H1 (cell line): ENCODE data around the gene RGS6. TPM values are rescaled to one million over a fixed set of nuclear protein-coding genes. Genes with fewer than 3 reads are reported as not detected.

Experiments
- CTCF ChIA-PET: fragments of 300-600 bp; sonication (Branson Sonifier 250); formaldehyde crosslinking; loops from one replicate; lab custom pipeline; 2021; ENCODE audit not compliant: partially characterized antibody; lab: Charles Lee
- POLR2A ChIA-PET: fragments of 300-600 bp; sonication (Branson Sonifier 250); formaldehyde crosslinking; loops from one replicate; lab custom pipeline; 2021; ENCODE audit warnings: inconsistent platforms; ENCODE audit not compliant: partially characterized antibody; lab: Charles Lee
- DNase-seq, 2 experiments: peaks; one replicate each; pipeline versions ENCODE4 v3.0.0 to v3.0.0-alpha.2; 2010 to 2022; ENCODE audit warnings: low spot score in 2 of 2, low read depth in 1 of 2, mixed read lengths in 1 of 2
- FAIRE-seq: peaks from 2 replicates; lab custom pipeline; 2011; peaks lifted over from hg19 to GRCh38; lab: Jason Lieb, UNC
- H2AFZ ChIP-seq: 2 replicates; pipeline ENCODE4 v1.8.1; 2012; ENCODE audit warnings: low read length, inconsistent platforms
- H2AK5ac ChIP-seq: 2 replicates; pipeline ENCODE4 v1.6.1; 2013; ENCODE audit warnings: low read depth, low read length
- H2BK120ac ChIP-seq: replicated peaks from 2 replicates; pipeline ENCODE3; 2013; ENCODE audit warnings: low read depth, low read length, inconsistent platforms
- H2BK12ac ChIP-seq: 2 replicates; pipeline ENCODE4 v1.6.1; 2013; ENCODE audit warnings: low read depth, low read length
- H2BK15ac ChIP-seq: 2 replicates; pipeline ENCODE4 v1.6.1; 2013; ENCODE audit warnings: low read length
- H2BK20ac ChIP-seq: 2 replicates; pipeline ENCODE4 v1.6.1; 2013; ENCODE audit warnings: low read length
- H2BK5ac ChIP-seq: 2 replicates; pipeline ENCODE4 v1.6.1; 2013; ENCODE audit warnings: low read depth, low read length
- H3K14ac ChIP-seq: 2 replicates; pipeline ENCODE4 v1.6.1; 2013; ENCODE audit warnings: inconsistent platforms; ENCODE audit not compliant: insufficient read length
- H3K18ac ChIP-seq: 2 replicates; pipeline ENCODE4 v1.6.1; 2013; ENCODE audit warnings: low read length; ENCODE audit errors: extremely low read depth
- H3K23ac ChIP-seq: 2 replicates; pipeline ENCODE4 v1.6.1; 2013; ENCODE audit warnings: inconsistent platforms; ENCODE audit not compliant: insufficient read length
- H3K23me2 ChIP-seq: 2 replicates; pipeline ENCODE4 v1.6.1; 2013; ENCODE audit warnings: low read depth, low read length
- H3K27ac ChIP-seq: 2 replicates; pipeline ENCODE4 v1.6.1; 2011; ENCODE audit warnings: low read depth, low read length, inconsistent platforms
- H3K27me3 ChIP-seq, 4 experiments: replicated peaks in 1 of 4; 1 replicate in 1 of 4; 2 replicates in 3 of 4; pipeline versions ENCODE4 v1.6.1 to v1.8.1; 2011 to 2013; ENCODE audit warnings: low read length in 3 of 4, mild to moderate bottlenecking in 3 of 4, inconsistent platforms in 2 of 4, mixed read lengths in 2 of 4, moderate library complexity in 1 of 4; ENCODE audit not compliant: control insufficient read depth in 3 of 4, insufficient read depth in 3 of 4; ENCODE audit errors: extremely low read depth in 1 of 4
- H3K36me3 ChIP-seq, 4 experiments: 2 replicates each; pipeline versions ENCODE4 v1.6.1 to v1.8.1; 2011 to 2013; ENCODE audit warnings: mild to moderate bottlenecking in 4 of 4, low read length in 3 of 4, moderate library complexity in 2 of 4, control low read depth in 1 of 4, inconsistent platforms in 1 of 4; ENCODE audit not compliant: insufficient read depth in 4 of 4, control insufficient read depth in 2 of 4
- H3K4ac ChIP-seq: replicated peaks from 2 replicates; pipeline ENCODE3; 2013; ENCODE audit warnings: low read length, low read depth, mixed read lengths, inconsistent platforms; ENCODE audit not compliant: insufficient read length
- H3K4me1 ChIP-seq, 4 experiments: replicated peaks in 1 of 4; 1 replicate in 1 of 4; 2 replicates in 3 of 4; pipeline versions ENCODE4 v1.6.1 to v1.8.1; 2011 to 2013; ENCODE audit warnings: low read length in 3 of 4, inconsistent platforms in 2 of 4, mixed read lengths in 1 of 4; ENCODE audit not compliant: insufficient read depth in 4 of 4, control insufficient read depth in 3 of 4
- H3K4me2 ChIP-seq, 2 experiments: 2 replicates each; pipeline versions ENCODE4 v1.6.1 to v1.8.1; 2011 to 2013; ENCODE audit warnings: low read depth in 2 of 2, low read length in 2 of 2, control low read depth in 1 of 2, inconsistent platforms in 1 of 2, mild to moderate bottlenecking in 1 of 2; ENCODE audit not compliant: insufficient read depth in 1 of 2
- H3K4me3 ChIP-seq, 4 experiments: fragments of 200-600, 300-600 bp in 1 of 4; sonication (generic), shearing (Covaris generic), sonication (Bioruptor Twin) in 1 of 4; 2 replicates each; pipeline versions ENCODE4 v1.5.1 to v1.8.1; 2011 to 2016; ENCODE audit warnings: low read length in 4 of 4, low read depth in 3 of 4, control low read depth in 2 of 4, inconsistent platforms in 2 of 4, mild to moderate bottlenecking in 2 of 4, mixed read lengths in 1 of 4, moderate library complexity in 1 of 4; ENCODE audit not compliant: insufficient read depth in 2 of 4; ENCODE audit errors: extremely low read depth in 1 of 4
- H3K56ac ChIP-seq: replicated peaks from 2 replicates; pipeline ENCODE3; 2013; ENCODE audit warnings: low read depth, mild to moderate bottlenecking, mixed read lengths, low read length, inconsistent platforms; ENCODE audit not compliant: insufficient read length
- H3K79me1 ChIP-seq: 2 replicates; pipeline ENCODE4 v1.6.1; 2013; ENCODE audit warnings: low read depth, low read length, control low read depth
- H3K79me2 ChIP-seq, 2 experiments: 2 replicates each; pipeline versions ENCODE4 v1.6.1 to v1.8.1; 2012 to 2013; ENCODE audit warnings: low read length in 2 of 2, mild to moderate bottlenecking in 2 of 2, inconsistent platforms in 1 of 2; ENCODE audit not compliant: insufficient read depth in 2 of 2, control insufficient read depth in 1 of 2
- H3K9ac ChIP-seq, 4 experiments: replicated peaks in 1 of 4; 1 replicate in 1 of 4; 2 replicates in 3 of 4; pipeline versions ENCODE4 v1.6.1 to v1.8.1; 2011 to 2013; ENCODE audit warnings: low read depth in 3 of 4, low read length in 3 of 4, control low read depth in 2 of 4, mild to moderate bottlenecking in 2 of 4, moderate library complexity in 2 of 4, inconsistent platforms in 1 of 4; ENCODE audit errors: extremely low read depth in 1 of 4
- H3K9me3 ChIP-seq, 2 experiments: 2 replicates each; pipeline versions ENCODE4 v1.6.1 to v1.8.1; 2012 to 2013; ENCODE audit warnings: mild to moderate bottlenecking in 2 of 2, moderate library complexity in 2 of 2, control low read depth in 1 of 2, inconsistent platforms in 1 of 2, low read depth in 1 of 2, low read length in 1 of 2, mixed read lengths in 1 of 2; ENCODE audit not compliant: insufficient read depth in 2 of 2
- H4K20me1 ChIP-seq, 2 experiments: replicated peaks in 1 of 2; 2 replicates each; pipeline versions ENCODE3 to v1.8.1; 2011 to 2013; ENCODE audit warnings: inconsistent platforms in 2 of 2, low read length in 2 of 2, mild to moderate bottlenecking in 1 of 2; ENCODE audit not compliant: insufficient read depth in 2 of 2, control insufficient read depth in 1 of 2
- H4K5ac ChIP-seq: 2 replicates; pipeline ENCODE4 v1.6.1; 2013; ENCODE audit warnings: low read length, low read depth, mixed read lengths, inconsistent platforms; ENCODE audit not compliant: insufficient read length
- H4K8ac ChIP-seq: 2 replicates; pipeline ENCODE4 v1.8.0; 2013; ENCODE audit warnings: mild to moderate bottlenecking, moderate library complexity, low read length, inconsistent platforms; ENCODE audit not compliant: insufficient read depth; ENCODE audit errors: extremely low read depth
- H4K91ac ChIP-seq: replicated peaks from 2 replicates; pipeline ENCODE3; 2013; ENCODE audit warnings: low read length, mixed read lengths, inconsistent platforms; ENCODE audit not compliant: insufficient read length
- ASH2L ChIP-seq: fragments of 200-600, 300-600 bp; sonication (generic); IDR thresholded peaks from one replicate; pipeline ENCODE4 v1.7.1; 2017; ENCODE audit warnings: low read length
- EP300 ChIP-seq, 2 experiments: IDR thresholded peaks; 1 replicate in 1 of 2; 2 replicates in 1 of 2; pipeline ENCODE4 v1.6.1; 2011 to 2012; ENCODE audit warnings: low read depth in 2 of 2, low read length in 2 of 2, mild to moderate bottlenecking in 2 of 2, borderline replicate concordance in 1 of 2, inconsistent platforms in 1 of 2, moderate library complexity in 1 of 2
- FOSL1 ChIP-seq: IDR thresholded peaks from 2 replicates; pipeline ENCODE4 v1.6.1; 2011; ENCODE audit warnings: mild to moderate bottlenecking, low read depth, low read length, moderate library complexity; ENCODE audit not compliant: insufficient read depth
- NRF1 ChIP-seq: IDR thresholded peaks from 2 replicates; pipeline ENCODE4 v1.6.1; 2011; ENCODE audit warnings: mild to moderate bottlenecking, low read depth, low read length, improper control_type of control experiment
- POLR2AphosphoS5 ChIP-seq: IDR thresholded peaks from 2 replicates; pipeline ENCODE4 v1.6.1; 2011; ENCODE audit warnings: low read depth, low read length
- SP1 ChIP-seq: IDR thresholded peaks from 2 replicates; pipeline ENCODE4 v1.6.1; 2011; ENCODE audit warnings: low read depth, low read length
- USF2 ChIP-seq: IDR thresholded peaks from 2 replicates; pipeline ENCODE4 v1.6.1; 2011; ENCODE audit warnings: low read length, improper control_type of control experiment
- YY1 ChIP-seq: IDR thresholded peaks from 2 replicates; pipeline ENCODE4 v1.6.1; 2011; ENCODE audit warnings: low read depth, mild to moderate bottlenecking, low read length
- WGBS, 2 experiments: shearing (Covaris generic) in 1 of 2; methylation state at CpG; one replicate each; pipeline versions ENCODE4 v1.1.6 to v1.1.7; 2013 to 2015; ENCODE audit warnings: low lambda C conversion rate in 2 of 2, mixed read lengths in 2 of 2, inconsistent platforms in 1 of 2, low coverage in 1 of 2, missing lambda C conversion rate in 1 of 2; ENCODE audit not compliant: insufficient replicate concordance in 2 of 2, insufficient coverage in 1 of 2, insufficient read length in 1 of 2; ENCODE audit errors: extremely low coverage in 1 of 2, missing lambda C conversion rate in 1 of 2; 5-methylcytosine and 5-hydroxymethylcytosine counted together
- polyA plus RNA-seq, 7 experiments: library from polyadenylated mRNA; depleted of rRNA in 3 of 7; stranded (reverse) in 5 of 7; unstranded in 2 of 7; fragments of >200 nt in 5 of 7; fragments of 200-250 nt in 2 of 7; gene quantifications; 1 replicate in 5 of 7; 2 replicates in 1 of 7; 4 replicates in 1 of 7; pipeline versions ENCODE4 v1.2.1 to v1.2.3, GENCODE V29; 2011 to 2013; ENCODE audit warnings: missing spikeins in 2 of 7, mixed read lengths in 2 of 7
- total RNA-seq: library from RNA; stranded (reverse); fragmentation: NEBNext Ultra II Directional; extraction: Animal tissue kit (Norgen Biotek cat#: 25700); gene quantifications from 2 replicates; pipeline ENCODE4 v1.2.1, GENCODE V29; 2021

Gene RGS6
- total and polyA plus RNA-seq, 2 of the 8 experiments (the other 6 are each of a cell fraction or from before 2014, with no cell fraction given) = 0.26 to 1.1 TPM

GRCh38 chr14:72023128-72024042 is 91.2 kb downstream of the RGS6 start:
- Histone ChIP-seq H3K23ac (no peak overlapping the region), H3K4me3 (no peak overlapping the region), H2BK12ac (no peak overlapping the region; the same call in 1 of the 2 replicates), H3K27me3 (no peaks in the 10 kb centered on the region), H3K79me2 (no peaks in the 10 kb centered on the region), H3K4ac (no peak overlapping the region), H3K18ac (no peak overlapping the region), H3K56ac (no peak overlapping the region), H2BK5ac (no peak overlapping the region), H4K8ac (no peak overlapping the region), H3K9ac (no peak overlapping the region), H3K4me2 (peak overlapping the region; percentile 24 to 44; a peak in 3 of 4 replicates), H4K91ac (no peak overlapping the region), H3K79me1 (no peaks in the 10 kb centered on the region), H2AFZ (peak overlapping the region; percentile 58; the same call in 1 of the 2 replicates), H3K36me3 (no peaks in the 10 kb centered on the region), H2BK120ac (no peak overlapping the region), H3K23me2 (no peaks in the 10 kb centered on the region), H3K9me3 (no peaks in the 10 kb centered on the region), H4K20me1 (no peaks in the 10 kb centered on the region), H3K14ac (no peak overlapping the region), H3K27ac (no peak overlapping the region), H2BK20ac (no peak overlapping the region), H2BK15ac (no peak overlapping the region), H2AK5ac (no peak overlapping the region), H3K4me1 (peaks cover 0 to 6% (median 2%) of the 10 kb centered on the region in 4 experiments; a peak in 4 of 7 replicates), H4K5ac (no peak overlapping the region)
- ChIA-PET CTCF (interaction anchor here (0.5 to 3.3 kb wide), 42 partner anchors 10 to 742 kb away, joined by 3 to 16 read pairs (median 4); partner anchors contain the start of gene RGS6), POLR2A (no interaction called here)
- DNase-seq (no peak), FAIRE-seq (peak; percentile 65)
- WGBS, 2 experiments = 56% methylated on average over 7 of the region's 7 CpGs; no CpG with 5 or more reads in 1 of the 2 experiments
- TF ChIP-seq SP1 = no peak
- no peak for TF ChIP-seq YY1
- TF ChIP-seq USF2 = no peak
- no peak for TF ChIP-seq ASH2L
- TF ChIP-seq FOSL1 = no peak
- no peak for TF ChIP-seq EP300 (IDR thresholded peaks at IDR 0.05; ENCODE audit: borderline replicate concordance in 1 of 2, low read depth in 2 of 2, low read length in 2 of 2)
- TF ChIP-seq NRF1 = no peak
- no peak for TF ChIP-seq POLR2AphosphoS5
